ENCODE results near the gene TBC1D8. TPM values are rescaled to one million over a fixed set of nuclear protein-coding genes. Genes with fewer than 3 reads are reported as not detected.

TBC1D8 gene
- total and polyA plus RNA-seq, 9 of the 15 experiments (the other 6 are each of a cell fraction or from before 2014, with no cell fraction given): 0.36 to 1.3 (median 0.82) TPM

DNA sequence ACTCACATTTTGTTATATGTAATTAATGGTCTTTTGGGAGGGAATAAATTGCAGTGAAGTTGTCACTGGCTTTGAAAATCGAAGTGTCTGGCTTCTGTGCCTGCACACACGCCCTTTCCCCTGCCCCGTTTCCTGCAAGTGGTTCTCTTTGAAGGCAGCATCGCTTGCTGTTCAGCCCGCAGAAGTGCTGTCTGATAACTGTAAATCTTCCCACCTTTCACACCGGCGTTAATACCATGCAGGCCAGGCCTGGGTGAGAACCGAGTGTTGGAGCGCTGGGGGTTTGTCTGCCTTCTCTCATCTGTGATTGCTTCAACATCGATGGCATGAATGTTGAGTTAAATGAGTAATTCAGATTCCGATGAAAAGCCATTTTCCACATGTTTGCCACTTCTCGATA lies 187.0 kb downstream of the TBC1D8 start:
- BruUV-seq (replicated peaks): no TSS peak
- Histone ChIP-seq H3K9me3 (replicated peaks; ENCODE audit: control insufficient read depth, insufficient read depth, low read depth, low read length) (no peaks in the 10 kb centered on the region), H3K27ac (ENCODE audit: extremely low read depth, low read depth, low read length) (no peak overlapping the region), H3K4me3 (no peak overlapping the region), H3K4me1 (replicated peaks in 1 of 2; ENCODE audit: control insufficient read depth in 2 of 2, insufficient read depth in 2 of 2, low read length in 2 of 2) (peaks cover 0 to 3% of the 10 kb centered on the region in 2 experiments; a peak in 1 of 5 replicates), H3K9ac (ENCODE audit: insufficient read depth in 1 of 2, low read depth in 2 of 2, low read length in 2 of 2) (no peak overlapping the region), H4K20me1 (replicated peaks; ENCODE audit: control insufficient read depth, insufficient read depth, low read length) (no peaks in the 10 kb centered on the region), H3K79me2 (ENCODE audit: control insufficient read depth, insufficient read depth, low read length) (no peaks in the 10 kb centered on the region), H3K36me3 (ENCODE audit: control insufficient read depth, insufficient read depth, low read length) (no peaks in the 10 kb centered on the region), H2AFZ (ENCODE audit: low read depth, low read length) (no peak overlapping the region), H3K27me3 (ENCODE audit: control insufficient read depth in 2 of 2, insufficient read depth in 2 of 2, low read length in 2 of 2) (peaks cover 34 to 64% of the 10 kb centered on the region in 2 experiments), H3K4me2 (ENCODE audit: insufficient read depth, low read length) (no peak overlapping the region), H3K9me1 (ENCODE audit: control insufficient read depth, insufficient read depth, low read length) (no peaks in the 10 kb centered on the region)
- WGBS (ENCODE audit: insufficient coverage, low coverage, missing lambda C conversion rate): 4% methylated on average over 12 of the region's 12 CpGs
- no peak for DNase-seq (ENCODE audit: extremely low read depth in 1 of 4, low spot score in 3 of 4)
- intact Hi-C loops (cut with micrococcal nuclease) (no loop called here), in situ Hi-C loops (cut with MboI) (no loop called here)
- ChIA-PET POLR2A (interaction anchor here (0.6 kb wide), 1 partner anchor 293 kb away, joined by 3 read pairs; no protein-coding TSS in a partner anchor), CTCF (ENCODE audit: low intra/inter-chr PET ratio) (no interaction called here)
- TF ChIP-seq ZNF41 (CRISPR knock-in tag; conservative IDR thresholded peaks at IDR 0.05) (no peak), KLF6 (CRISPR knock-in tag; IDR thresholded peaks at IDR 0.05; ENCODE audit: borderline replicate concordance) (no peak), ZNF184 (CRISPR knock-in tag; IDR thresholded peaks at IDR 0.05) (no peak), POLR2AphosphoS2 (IDR thresholded peaks at IDR 0.05; ENCODE audit: low read length) (no peak)
- no peak for ATAC-seq
- no peak for FAIRE-seq

DNA sequence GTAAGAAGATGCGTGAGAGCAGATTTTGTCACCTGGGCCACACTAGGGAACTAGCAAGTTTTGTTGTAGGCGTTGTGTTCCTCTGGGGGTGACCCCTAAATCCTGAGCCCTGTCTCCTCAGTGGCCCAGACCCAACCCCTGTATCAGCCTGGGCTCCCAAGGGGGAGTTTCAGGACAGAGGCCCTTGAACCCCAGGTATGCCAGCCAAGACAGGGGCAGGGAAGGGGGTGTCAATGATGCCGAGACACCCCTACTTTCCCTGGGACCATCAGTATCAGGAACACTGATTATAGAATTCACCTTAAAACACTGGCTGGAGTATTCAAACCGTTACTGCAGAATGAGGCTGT lies 188.2 kb downstream of the TBC1D8 start:
- in situ Hi-C loops (cut with MboI): no loop called here
- CTCF ChIA-PET (ENCODE audit: low intra/inter-chr PET ratio): no interaction called here
- H3K9me1 ChIP-seq (ENCODE audit: control insufficient read depth, insufficient read depth, low read length): no peaks in the 10 kb centered on the region
- FAIRE-seq (no peak), DNase-seq (ENCODE audit: extremely low read depth in 1 of 4, low spot score in 3 of 4) (no peak), ATAC-seq (no peak)
- no peaks in the 10 kb centered on the region for H3K4me1 ChIP-seq (replicated peaks in 1 of 2; ENCODE audit: control insufficient read depth in 2 of 2, insufficient read depth in 2 of 2, low read length in 2 of 2)
- H3K4me3 ChIP-seq: no peak overlapping the region
- WGBS (ENCODE audit: insufficient coverage, low coverage, missing lambda C conversion rate): 5% methylated on average over 4 of the region's 4 CpGs
- H4K20me1 ChIP-seq (replicated peaks; ENCODE audit: control insufficient read depth, insufficient read depth, low read length): no peaks in the 10 kb centered on the region
- H3K79me2 ChIP-seq (ENCODE audit: control insufficient read depth, insufficient read depth, low read length): no peaks in the 10 kb centered on the region
- H3K9me3 ChIP-seq (replicated peaks; ENCODE audit: control insufficient read depth, insufficient read depth, low read depth, low read length): no peaks in the 10 kb centered on the region
- POLR2A ChIA-PET: no interaction called here
- no peaks in the 10 kb centered on the region for H3K36me3 ChIP-seq (ENCODE audit: control insufficient read depth, insufficient read depth, low read length)
- no peak overlapping the region for H3K9ac ChIP-seq (ENCODE audit: insufficient read depth in 1 of 2, low read depth in 2 of 2, low read length in 2 of 2)
- peaks cover 35 to 61% of the 10 kb centered on the region in 2 experiments for H3K27me3 ChIP-seq (ENCODE audit: control insufficient read depth in 2 of 2, insufficient read depth in 2 of 2, low read length in 2 of 2)
- H2AFZ ChIP-seq (ENCODE audit: low read depth, low read length): no peak overlapping the region
- H3K4me2 ChIP-seq (ENCODE audit: insufficient read depth, low read length): no peak overlapping the region
- no peak for TF ChIP-seq HMGN3 (IDR thresholded peaks at IDR 0.05; ENCODE audit: borderline replicate concordance, extremely low read depth, insufficient read length, low read depth, low read length)
- BruUV-seq (replicated peaks): no TSS peak
- intact Hi-C loops (cut with micrococcal nuclease): no loop called here
- no peak overlapping the region for H3K27ac ChIP-seq (ENCODE audit: extremely low read depth, low read depth, low read length)

Measured in K562 (cell line).